WTC11 (cell line): ENCODE data around the gene CPVL. TPM values are rescaled to one million over a fixed set of nuclear protein-coding genes. Genes with fewer than 3 reads are reported as not detected.

Experiments
- total RNA-seq: library from RNA; stranded (reverse); gene quantifications from 3 replicates; pipeline ENCODE4 v1.2.3, GENCODE V29; 2021

CPVL gene
- total RNA-seq, 1 experiment from 2014 or later, result 34.2 TPM

Other genes starting within 250 kb of the CPVL start
- gene TRIL, start 188.2 kb downstream of the CPVL start, total RNA-seq, result 3.0 to 4.6 TPM (median 4.3 TPM) in 3 replicates
- gene CHN2, start 48.2 kb upstream of the CPVL start, total RNA-seq, result 5.0 to 6.6 TPM (median 5.9 TPM) in 3 replicates